ENCODE measurements around the gene SPN.
"Not testable (repeated sequence)": the region's sequence is repeated elsewhere in the genome, so short reads cannot be mapped to it uniquely, and the experiment has no call there.

SPN gene

GRCh38 chr16:29707160-29707559 lies 44.1 kb downstream of the SPN start:
- not testable (repeated sequence) for DNase-seq

GRCh38 chr16:29708917-29709600 lies 46.0 kb downstream of the SPN start:
- DNase-seq = no peak

- DNase-seq = not testable (repeated sequence)
Measured at GRCh38 chr16:29709657-29710056, 46.6 kb downstream of the SPN start.

- no peak for DNase-seq
Measured at GRCh38 chr16:29710227-29711219, 47.5 kb downstream of the SPN start.

- DNase-seq = no peak
Measured at GRCh38 chr16:29712809-29713208, 49.8 kb downstream of the SPN start.

- DNase-seq = no peak
Measured at GRCh38 chr16:29714396-29714795, 51.3 kb downstream of the SPN start.

- DNase-seq = no peak
Measured at GRCh38 chr16:29714972-29715371, 51.9 kb downstream of the SPN start.

GRCh38 chr16:29717113-29717512 lies 54.1 kb downstream of the SPN start:
- DNase-seq = no peak

- no peak for DNase-seq
Measured at GRCh38 chr16:29719063-29719462, 56.0 kb downstream of the SPN start.
